NCI-H146 (cell line): ENCODE data around the gene SP3.
"Not testable (repeated sequence)": the region's sequence is repeated elsewhere in the genome, so short reads cannot be mapped to it uniquely, and the experiment has no call there.

Source experiments
- DNase-seq: peaks from one replicate; lab custom pipeline; 2025; lab: John Stamatoyannopoulos, UW

SP3 gene

DNA sequence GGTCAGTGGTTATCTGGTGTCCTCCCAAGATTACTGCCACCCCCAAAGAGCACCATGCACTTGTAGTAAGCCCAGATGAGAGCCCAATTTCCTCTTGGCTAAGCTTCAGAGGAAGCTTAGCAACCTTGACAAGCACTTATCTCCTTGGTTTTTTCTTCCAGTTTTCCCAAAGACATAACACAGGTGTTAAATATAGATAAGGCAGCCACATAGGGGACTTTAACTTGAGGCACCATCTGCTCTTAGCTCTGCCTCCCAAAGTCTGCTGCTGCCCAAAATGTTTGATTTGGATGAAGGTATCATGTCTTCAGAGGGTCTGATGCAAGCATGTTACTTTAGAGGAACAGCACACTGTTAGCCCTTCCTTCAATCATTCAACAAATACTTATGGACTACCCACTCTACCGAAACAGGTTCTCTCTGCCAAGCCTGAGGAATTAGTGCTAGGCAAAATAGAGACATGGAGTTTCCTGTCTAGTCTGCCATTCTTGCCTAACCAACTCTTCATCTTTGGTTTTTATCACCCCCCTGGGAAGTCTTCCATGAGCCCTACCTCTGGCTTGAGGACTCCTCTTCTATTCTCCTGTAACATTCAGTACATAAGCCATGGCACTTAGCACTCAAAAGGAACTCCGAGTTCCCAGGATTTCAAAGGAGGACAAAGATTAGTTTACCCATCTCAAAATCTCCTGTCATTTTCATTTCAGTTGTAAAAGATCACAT lies 73.7 kb downstream of the SP3 start:
- no peak for DNase-seq

DNA sequence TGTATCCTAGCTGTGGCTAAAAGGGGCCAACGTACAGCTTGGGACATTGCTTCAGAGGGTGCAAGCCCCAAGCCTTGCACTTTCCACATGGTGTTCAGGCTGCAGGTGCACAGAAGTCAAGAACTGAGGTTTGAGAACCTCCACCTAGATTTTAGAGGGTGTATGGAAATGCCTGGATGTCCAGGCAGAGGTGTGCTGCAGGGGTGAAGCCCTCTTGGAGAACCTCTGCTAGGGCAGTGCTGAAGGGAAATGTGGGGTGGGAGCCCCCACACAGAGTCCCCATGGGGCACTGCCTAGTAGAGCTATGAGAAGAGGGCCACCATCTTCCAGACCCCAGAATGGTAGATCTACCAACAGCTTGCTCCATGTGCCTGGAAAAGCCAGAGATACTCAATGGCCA lies 75.7 kb downstream of the SP3 start:
- not testable (repeated sequence) for DNase-seq

DNA sequence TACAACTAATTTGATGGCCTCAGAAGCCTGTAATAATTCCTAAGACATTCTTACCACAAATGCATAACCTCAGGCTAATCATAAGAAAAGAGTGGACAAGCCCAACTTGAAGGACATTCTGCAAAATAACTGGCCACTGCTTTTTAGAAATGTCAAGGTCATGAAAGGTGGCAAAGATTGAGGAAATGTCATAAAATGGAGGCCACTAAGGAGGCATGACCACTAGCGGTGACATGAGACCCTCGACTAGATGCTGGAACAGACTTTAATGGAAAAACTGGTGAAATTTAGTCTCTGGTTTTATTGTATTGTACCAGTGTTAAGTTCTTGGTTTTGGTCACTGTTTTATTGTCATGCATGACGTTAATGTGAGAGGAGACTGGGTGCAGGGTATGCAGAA lies 78.6 kb downstream of the SP3 start:
- no peak for DNase-seq

- DNase-seq, result no peak
These were observed 81.0 kb downstream of the SP3 start for GRCh38 chr2:173884025-173884802.

DNA sequence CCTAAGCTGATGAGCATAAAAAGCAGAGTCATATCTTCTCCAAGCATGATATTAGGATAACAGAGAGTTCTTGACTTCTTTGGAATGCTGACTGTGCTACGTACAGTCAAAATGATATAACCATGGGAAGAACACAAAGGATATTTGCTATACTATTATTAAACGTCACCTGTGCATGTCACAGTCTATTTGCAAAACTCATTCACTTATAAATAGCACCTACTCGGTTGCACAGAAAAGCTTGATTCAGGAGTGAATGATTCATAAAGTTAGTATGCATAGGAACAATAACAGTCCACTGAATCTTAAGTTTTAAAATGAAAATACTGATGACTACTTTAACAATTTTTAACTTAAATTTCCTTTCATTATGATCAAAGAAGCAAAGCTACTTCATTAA lies 83.3 kb downstream of the SP3 start:
- peak; percentile 2 for DNase-seq

DNA sequence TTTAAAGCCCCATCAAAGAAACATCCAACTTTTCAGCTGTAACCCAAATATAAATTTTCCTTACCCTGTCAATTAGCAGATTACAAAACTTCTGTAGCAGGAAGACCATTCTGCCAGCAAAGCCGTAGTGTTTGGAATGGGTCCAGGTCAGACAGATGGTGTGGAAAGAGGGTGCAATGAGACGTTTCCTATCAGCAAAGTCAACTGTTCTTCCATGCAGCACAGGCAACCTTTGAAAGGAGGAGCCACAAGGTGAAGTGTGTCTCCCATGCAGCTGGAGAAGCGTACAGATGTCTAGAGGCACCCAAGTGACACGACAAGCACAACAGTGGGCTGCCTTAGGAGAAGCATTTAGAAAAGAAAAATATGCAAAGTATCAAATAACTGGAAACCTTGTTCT lies 83.7 kb downstream of the SP3 start:
- DNase-seq, result peak; percentile 21

DNA sequence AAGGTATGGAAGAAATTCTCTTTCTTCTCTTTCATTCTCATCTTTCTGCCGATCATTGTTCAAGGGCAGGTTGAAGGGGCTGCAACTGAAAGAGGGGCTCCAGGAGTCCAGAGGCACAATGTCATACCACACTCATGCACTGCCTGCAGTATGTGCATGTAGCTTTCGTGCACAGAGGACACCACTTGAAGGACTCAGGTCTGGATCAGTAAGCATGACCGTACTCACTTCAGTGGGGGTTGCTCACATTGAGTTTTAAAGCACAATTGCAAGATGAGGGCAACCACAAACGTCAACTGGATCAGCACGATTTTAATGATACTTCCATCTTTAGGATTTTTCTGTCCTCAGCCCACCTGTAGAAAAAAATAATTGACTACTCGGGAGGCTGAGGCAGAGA lies 84.6 kb downstream of the SP3 start:
- no peak for DNase-seq

GRCh38 chr2:173876833-173877413 lies 88.2 kb downstream of the SP3 start:
- DNase-seq, result no peak

- no peak for DNase-seq
These were observed 90.3 kb downstream of the SP3 start for GRCh38 chr2:173874894-173875237.

GRCh38 chr2:173874003-173874893 lies 90.9 kb downstream of the SP3 start:
- no peak for DNase-seq

DNA sequence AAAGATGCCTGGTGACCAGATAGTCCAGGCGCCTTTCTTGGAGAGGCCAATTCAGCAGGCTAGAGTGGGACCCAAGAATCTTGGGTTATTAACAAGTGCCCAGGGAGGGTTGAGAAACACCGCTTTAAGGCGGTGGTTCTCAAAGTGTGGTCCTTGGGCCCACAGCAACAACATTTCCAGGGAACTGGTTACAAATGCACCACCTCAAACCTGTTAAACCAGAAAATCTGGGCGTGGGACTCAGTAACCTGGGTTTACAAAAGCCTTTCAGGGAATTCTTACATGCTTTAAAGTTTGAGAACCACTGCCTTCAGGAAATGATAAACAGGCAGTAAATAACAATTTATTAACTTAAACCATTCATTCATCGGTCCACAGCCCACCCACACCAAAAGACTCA lies 92.5 kb downstream of the SP3 start:
- no peak for DNase-seq

- DNase-seq, result no peak
These were observed 95.6 kb downstream of the SP3 start for GRCh38 chr2:173869244-173870229.

- no peak for DNase-seq
These were observed 96.8 kb downstream of the SP3 start for GRCh38 chr2:173868406-173868805.

GRCh38 chr2:173866874-173867618 lies 98.1 kb downstream of the SP3 start:
- no peak for DNase-seq

GRCh38 chr2:173865971-173866873 lies 99.0 kb downstream of the SP3 start:
- no peak for DNase-seq

DNA sequence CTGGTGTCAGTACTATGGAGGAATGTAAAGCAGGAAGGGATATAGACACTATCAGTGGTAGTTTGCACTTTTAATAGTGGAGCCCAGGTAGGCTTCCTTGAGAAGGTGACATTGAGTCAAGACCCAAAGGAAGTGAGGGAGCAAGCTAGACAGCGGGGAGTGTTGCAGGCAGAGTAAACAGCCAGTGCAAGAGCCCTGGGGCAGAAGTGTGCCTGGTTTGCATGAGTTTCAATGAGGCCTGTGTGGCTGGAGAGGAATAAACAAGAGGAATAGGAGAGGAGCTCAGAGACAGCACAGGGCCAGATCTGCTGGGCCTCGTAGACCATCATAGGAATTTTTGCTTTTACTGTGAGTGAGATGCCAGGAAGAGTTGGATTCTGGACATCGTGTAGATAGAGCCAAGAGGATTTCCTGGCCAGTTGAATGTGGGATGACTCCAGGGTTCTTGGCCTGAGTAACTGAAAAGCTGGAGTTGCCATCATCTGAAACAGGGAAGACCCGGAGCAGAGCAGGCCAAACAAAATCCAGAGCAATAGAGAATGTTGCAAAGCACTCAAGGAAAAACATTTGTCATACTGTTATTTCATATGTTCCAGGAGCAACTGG lies 102.5 kb downstream of the SP3 start:
- no peak for DNase-seq

GRCh38 chr2:173860566-173860965 lies 104.6 kb downstream of the SP3 start:
- no peak for DNase-seq

- no peak for DNase-seq
These were observed 105.1 kb downstream of the SP3 start for GRCh38 chr2:173860082-173860481.

DNA sequence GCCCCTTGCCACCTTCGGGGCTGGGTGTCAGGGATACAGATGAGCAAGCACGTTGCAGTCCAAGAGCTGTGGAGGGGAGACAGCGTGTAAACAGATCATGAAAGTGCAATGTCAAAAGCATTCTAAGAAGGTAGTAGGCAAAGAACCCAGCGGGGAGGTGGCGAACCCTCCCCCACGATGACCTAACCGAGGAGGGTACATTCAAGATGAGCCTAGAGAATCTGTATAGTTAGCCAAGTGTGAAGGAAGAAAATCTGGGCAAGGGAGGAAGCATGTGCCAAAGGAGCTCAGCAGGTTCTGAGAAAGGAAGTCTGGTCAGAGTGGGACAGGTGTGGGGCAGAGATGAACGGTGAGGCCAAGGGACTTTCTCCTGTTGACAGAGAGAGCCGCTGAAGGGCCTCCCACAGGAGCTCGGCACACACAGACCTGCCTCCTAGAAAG lies 106.9 kb downstream of the SP3 start:
- no peak for DNase-seq
